Panc1 (cell line): ENCODE measurements around the gene MEGF9. TPM values are rescaled to one million over a fixed set of nuclear protein-coding genes. Genes with fewer than 3 reads are reported as not detected.

Experiments used
- ATAC-seq: fragments of 200-7000 bp; cut with Tn5 transposase; 2 replicates; pipeline ENCODE4 v1.9.1; 2020; ENCODE audit warnings: mild to moderate bottlenecking, moderate library complexity
- BruUV-seq: library from RNA; stranded (reverse); fragments of 400-500 nt; replicated peaks from 2 replicates; lab custom pipeline; 2021; lab: Mats Ljungman, UMichigan
- CTCF ChIA-PET: fragments of 300-600 bp; sonication (Branson Sonifier 250); formaldehyde crosslinking; loops from one replicate; lab custom pipeline; 2022; ENCODE audit warnings: antibody characterized with exemption; lab: Charles Lee
- POLR2A ChIA-PET: fragments of 300-600 bp; sonication (Branson Sonifier 250); formaldehyde crosslinking; loops from one replicate; lab custom pipeline; 2022; ENCODE audit warnings: antibody characterized with exemption; lab: Charles Lee
- DNase-seq: peaks from one replicate; pipeline ENCODE4 v3.0.0-alpha.2; 2010; ENCODE audit warnings: low read depth, low spot score
- H3K27ac ChIP-seq: 2 replicates; pipeline ENCODE4 v1.5.1; 2011; ENCODE audit warnings: mild to moderate bottlenecking, low read length, inconsistent platforms
- H3K27me3 ChIP-seq: fragments of 200-500 bp; sonication (Bioruptor generic); 2 replicates; pipeline ENCODE4 v1.6.0; 2014; ENCODE audit warnings: low read length, inconsistent platforms; ENCODE audit not compliant: control insufficient read depth, insufficient read depth
- H3K36me3 ChIP-seq: fragments of 200-500 bp; sonication (Bioruptor generic); 2 replicates; pipeline ENCODE4 v1.5.1; 2014; ENCODE audit warnings: inconsistent platforms, mild to moderate bottlenecking, low read length, moderate library complexity; ENCODE audit not compliant: control insufficient read depth, insufficient read depth
- H3K4me1 ChIP-seq: 2 replicates; pipeline ENCODE4 v1.5.1; 2011; ENCODE audit warnings: inconsistent platforms, mild to moderate bottlenecking, low read length, moderate library complexity; ENCODE audit not compliant: control insufficient read depth, insufficient read depth
- H3K4me3 ChIP-seq, 2 experiments: 2 replicates each; pipeline ENCODE4 v1.5.1; 2011 to 2012; ENCODE audit warnings: low read depth in 2 of 2, low read length in 2 of 2, mild to moderate bottlenecking in 2 of 2, inconsistent platforms in 1 of 2, moderate library complexity in 1 of 2
- H3K9me3 ChIP-seq: fragments of 200-500 bp; sonication (Bioruptor generic); 2 replicates; pipeline ENCODE4 v1.5.1; 2014; ENCODE audit warnings: low read depth, mild to moderate bottlenecking, inconsistent platforms, low read length, moderate library complexity; ENCODE audit not compliant: control insufficient read depth, insufficient read depth
- CTCF ChIP-seq: fragments of 450-650 bp; IDR thresholded peaks from 2 replicates; pipeline ENCODE4 v1.5.1; 2017; ENCODE audit warnings: mild to moderate bottlenecking
- POLR2AphosphoS5 ChIP-seq: IDR thresholded peaks from 2 replicates; pipeline ENCODE4 v1.6.1; 2012; ENCODE audit warnings: mild to moderate bottlenecking, low read depth, low read length, moderate library complexity
- REST ChIP-seq, 2 experiments: IDR thresholded peaks; 2 replicates each; pipeline ENCODE4 v1.6.1; 2011 to 2012; ENCODE audit warnings: low read depth in 2 of 2, control low read depth in 1 of 2, low read length in 1 of 2, mild to moderate bottlenecking in 1 of 2, moderate library complexity in 1 of 2; ENCODE audit not compliant: insufficient read depth in 1 of 2
- SIN3A ChIP-seq: IDR thresholded peaks from 2 replicates; pipeline ENCODE4 v1.6.1; 2012; ENCODE audit warnings: low read depth, mild to moderate bottlenecking, low read length, moderate library complexity, borderline replicate concordance; ENCODE audit not compliant: insufficient read depth
- TCF7L2 ChIP-seq: IDR thresholded peaks from 2 replicates; pipeline ENCODE4 v1.6.1; 2011; ENCODE audit warnings: mild to moderate bottlenecking, low read depth, low read length, inconsistent platforms
- in situ Hi-C: cut with HindIII; loops from 2 replicates; pipeline ENCODE4 v1.10.0; 2016; ENCODE audit warnings: low sequenced_read_pairs, low pct_unique_long_range_greater_than_20kb
- intact Hi-C: fragments of 100-400 bp; cut with micrococcal nuclease; formaldehyde crosslinking; loops from one replicate; pipeline ENCODE4 v1.10.0; 2022; ENCODE audit not compliant: unreplicated experiment
- total RNA-seq: library from RNA; stranded (reverse); gene quantifications from one replicate; pipeline ENCODE4 v1.2.1, GENCODE V29; 2021; ENCODE audit not compliant: unreplicated experiment

MEGF9 gene
- total RNA-seq, 1 experiment from 2014 or later = 6.3 TPM

GRCh38 chr9:120742951-120743416 lies 28.7 kb upstream of the MEGF9 start:
- no peak for TF ChIP-seq TCF7L2
- peak; percentile 77 for TF ChIP-seq CTCF
- ChIA-PET POLR2A (interaction anchor here (0.7 kb wide), 1 partner anchor 227 kb away, joined by 3 read pairs; no protein-coding TSS in a partner anchor), CTCF (no interaction called here)
- H3K9me3 ChIP-seq = no peaks in the 10 kb centered on the region
- intact Hi-C loops = no loop called here
- no peaks in the 10 kb centered on the region for H3K4me1 ChIP-seq
- H3K27ac ChIP-seq = no peak overlapping the region
- H3K27me3 ChIP-seq = no peaks in the 10 kb centered on the region
- ATAC-seq (peak; percentile 88), DNase-seq (peak; percentile 17)
- no peak overlapping the region for H3K4me3 ChIP-seq
- no peaks in the 10 kb centered on the region for H3K36me3 ChIP-seq
- in situ Hi-C loops = no loop called here
- BruUV-seq = no TSS peak

- H3K27me3 ChIP-seq = no peaks in the 10 kb centered on the region
- no peak overlapping the region for H3K27ac ChIP-seq
- no peaks in the 10 kb centered on the region for H3K9me3 ChIP-seq
- in situ Hi-C loops = no loop called here
- no peaks in the 10 kb centered on the region for H3K4me1 ChIP-seq
- BruUV-seq = no TSS peak
- no peak for ATAC-seq
- H3K4me3 ChIP-seq = no peak overlapping the region
- POLR2A ChIA-PET = no interaction called here
- no peaks in the 10 kb centered on the region for H3K36me3 ChIP-seq
- TF ChIP-seq CTCF (no peak), SIN3A (no peak), REST (IDR thresholded peaks at IDR 0.05; ENCODE audit: insufficient read depth in 1 of 2, low read depth in 2 of 2, low read length in 1 of 2) (no peak), TCF7L2 (no peak), POLR2AphosphoS5 (no peak)
- intact Hi-C loops = no loop called here
- CTCF ChIA-PET = no interaction called here
- no peak for DNase-seq
Measured at GRCh38 chr9:120741701-120742100, 27.4 kb upstream of the MEGF9 start.
